Glomerular endothelial cell (primary cell): ENCODE data around the gene DNAJC12. TPM values are rescaled to one million over a fixed set of nuclear protein-coding genes. Genes with fewer than 3 reads are reported as not detected.
A peak's percentile ranks its signal among the peaks of the same experiment; 100 is the strongest.
"Not testable (repeated sequence)": the region's sequence is repeated elsewhere in the genome, so short reads cannot be mapped to it uniquely, and the experiment has no call there.

Experiments used
- DNase-seq: peaks from one replicate; pipeline ENCODE4 v3.0.0-alpha.2; 2011; ENCODE audit warnings: low read depth, low spot score; ENCODE audit errors: extremely low read depth
- total RNA-seq: library from RNA; depleted of rRNA; stranded (reverse); fragments of >200 nt; gene quantifications from 2 replicates; pipeline ENCODE4 v1.2.3, GENCODE V29; 2015

Gene DNAJC12
- total RNA-seq, 1 donor from 2014 or later, result 1.9 TPM

GRCh38 chr10:67794256-67794655, 43.7 kb downstream of the DNAJC12 start:
- no peak for DNase-seq

GRCh38 chr10:67793313-67793712, 44.7 kb downstream of the DNAJC12 start:
- DNase-seq, result no peak

- no peak for DNase-seq
Measured at GRCh38 chr10:67792653-67793052, 45.3 kb downstream of the DNAJC12 start.

- DNase-seq, result no peak
Measured at GRCh38 chr10:67790534-67791408, 47.2 kb downstream of the DNAJC12 start.

- no peak for DNase-seq
Measured at GRCh38 chr10:67789769-67790168, 48.2 kb downstream of the DNAJC12 start.

GRCh38 chr10:67788028-67788886, 49.7 kb downstream of the DNAJC12 start:
- DNase-seq, result no peak

- no peak for DNase-seq
Measured at GRCh38 chr10:67785098-67785497, 52.9 kb downstream of the DNAJC12 start.

- DNase-seq, result no peak
Measured at GRCh38 chr10:67784474-67784873, 53.5 kb downstream of the DNAJC12 start.

GRCh38 chr10:67783606-67784294, 54.2 kb downstream of the DNAJC12 start:
- DNase-seq, result no peak

- no peak for DNase-seq
Measured at GRCh38 chr10:67782530-67782929, 55.5 kb downstream of the DNAJC12 start.

- no peak for DNase-seq
Measured at GRCh38 chr10:67780759-67781538, 57.0 kb downstream of the DNAJC12 start.

GRCh38 chr10:67780204-67780621, 57.8 kb downstream of the DNAJC12 start:
- DNase-seq, result not testable (repeated sequence)

GRCh38 chr10:67779465-67780203, 58.4 kb downstream of the DNAJC12 start:
- DNase-seq, result peak; percentile 67

- DNase-seq, result no peak
Measured at GRCh38 chr10:67776371-67776770, 61.6 kb downstream of the DNAJC12 start.

- peak; percentile 10 for DNase-seq
Measured at GRCh38 chr10:67775279-67775678, 62.7 kb downstream of the DNAJC12 start.

- no peak for DNase-seq
Measured at GRCh38 chr10:67772894-67773511, 65.0 kb downstream of the DNAJC12 start.

- no peak for DNase-seq
Measured at GRCh38 chr10:67772151-67772550, 65.8 kb downstream of the DNAJC12 start.

- DNase-seq, result no peak
Measured at GRCh38 chr10:67771200-67771599, 66.8 kb downstream of the DNAJC12 start.

GRCh38 chr10:67770537-67770936, 67.5 kb downstream of the DNAJC12 start:
- DNase-seq, result no peak
